HG02981 (cell line): ENCODE measurements around the gene SCN5A.
"Not testable (repeated sequence)": the region's sequence is repeated elsewhere in the genome, so short reads cannot be mapped to it uniquely, and the experiment has no call there.

Experiments used
- ATAC-seq: cut with Tn5 transposase; IDR thresholded peaks from one replicate; pipeline ENCODE4 v1.9.1; 2021; ENCODE audit warnings: mild to moderate bottlenecking, moderate library complexity; ENCODE audit not compliant: unreplicated experiment

SCN5A gene

GRCh38 chr3:38580450-38581382, 68.8 kb downstream of the SCN5A start:
- ATAC-seq: no peak

GRCh38 chr3:38579551-38580449, 69.7 kb downstream of the SCN5A start:
- no peak for ATAC-seq

- no peak for ATAC-seq
Observed at GRCh38 chr3:38579141-38579540, 70.3 kb downstream of the SCN5A start.

- ATAC-seq: no peak
Observed at GRCh38 chr3:38578551-38578950, 70.9 kb downstream of the SCN5A start.

GRCh38 chr3:38578081-38578475, 71.4 kb downstream of the SCN5A start:
- ATAC-seq: no peak

- no peak for ATAC-seq
Observed at GRCh38 chr3:38577371-38578080, 72.0 kb downstream of the SCN5A start.

- no peak for ATAC-seq
Observed at GRCh38 chr3:38576526-38577370, 72.7 kb downstream of the SCN5A start.

- no peak for ATAC-seq
Observed at GRCh38 chr3:38576131-38576525, 73.4 kb downstream of the SCN5A start.

GRCh38 chr3:38575279-38575843, 74.1 kb downstream of the SCN5A start:
- ATAC-seq: no peak

GRCh38 chr3:38574411-38575278, 74.8 kb downstream of the SCN5A start:
- ATAC-seq: no peak

- no peak for ATAC-seq
Observed at GRCh38 chr3:38573556-38573955, 75.9 kb downstream of the SCN5A start.

- ATAC-seq: no peak
Observed at GRCh38 chr3:38573111-38573510, 76.4 kb downstream of the SCN5A start.

- ATAC-seq: no peak
Observed at GRCh38 chr3:38567498-38567897, 82.0 kb downstream of the SCN5A start.

- not testable (repeated sequence) for ATAC-seq
Observed at GRCh38 chr3:38566794-38567193, 82.7 kb downstream of the SCN5A start.

GRCh38 chr3:38566215-38566528, 83.3 kb downstream of the SCN5A start:
- ATAC-seq: no peak

GRCh38 chr3:38565339-38566214, 83.9 kb downstream of the SCN5A start:
- no peak for ATAC-seq

GRCh38 chr3:38564631-38565338, 84.7 kb downstream of the SCN5A start:
- ATAC-seq: no peak
